ENCODE results near the gene MCF2L.
"Not testable (repeated sequence)": the region's sequence is repeated elsewhere in the genome, so short reads cannot be mapped to it uniquely, and the experiment has no call there.

Gene MCF2L

GRCh38 chr13:113078902-113079780 is 110.1 kb downstream of the MCF2L start:
- DNase-seq (ENCODE audit: low spot score in 2 of 2), result no peak
- Mint-ChIP-seq H3K27me3 (peaks cover 3% of the 10 kb centered on the region), H3K9me3 (no peaks in the 10 kb centered on the region), H3K27ac (no peak overlapping the region), H3K4me1 (no peaks in the 10 kb centered on the region), H3K4me3 (no peak overlapping the region), H3K36me3 (peaks cover 2% of the 10 kb centered on the region)
- no peak for ATAC-seq (ENCODE audit: low read depth)

- H3K27ac Mint-ChIP-seq; H3K36me3 Mint-ChIP-seq; H3K27me3 Mint-ChIP-seq; H3K4me3 Mint-ChIP-seq; H3K9me3 Mint-ChIP-seq; H3K4me1 Mint-ChIP-seq; ATAC-seq (ENCODE audit: low read depth); DNase-seq (ENCODE audit: low spot score in 2 of 2): not testable (repeated sequence)
Observed at GRCh38 chr13:113079781-113080080, 110.7 kb downstream of the MCF2L start.

GRCh38 chr13:113080361-113080831 is 111.4 kb downstream of the MCF2L start:
- no peaks in the 10 kb centered on the region for H3K4me1 Mint-ChIP-seq
- H3K4me3 Mint-ChIP-seq, result no peak overlapping the region

GRCh38 chr13:113080901-113081521 is 112.0 kb downstream of the MCF2L start:
- no peaks in the 10 kb centered on the region for H3K4me1 Mint-ChIP-seq
- peaks cover 2% of the 10 kb centered on the region for H3K36me3 Mint-ChIP-seq
- H3K27me3 Mint-ChIP-seq, result peaks cover 3% of the 10 kb centered on the region
- no peak overlapping the region for H3K4me3 Mint-ChIP-seq
- H3K27ac Mint-ChIP-seq, result no peak overlapping the region
- no peaks in the 10 kb centered on the region for H3K9me3 Mint-ChIP-seq
- ATAC-seq (ENCODE audit: low read depth), result no peak
- DNase-seq (ENCODE audit: low spot score in 2 of 2), result no peak

More at GRCh38 chr13:113080361-113080831, 111.4 kb downstream of the MCF2L start:
- no peaks in the 10 kb centered on the region for H3K9me3 Mint-ChIP-seq
- peaks cover 2% of the 10 kb centered on the region for H3K36me3 Mint-ChIP-seq
- ATAC-seq (ENCODE audit: low read depth) (no peak), DNase-seq (ENCODE audit: low spot score in 2 of 2) (no peak)
- H3K27ac Mint-ChIP-seq, result no peak overlapping the region
- peaks cover 3% of the 10 kb centered on the region for H3K27me3 Mint-ChIP-seq

- ATAC-seq (ENCODE audit: low read depth), result no peak
Observed at GRCh38 chr13:113082198-113083021, 113.4 kb downstream of the MCF2L start.

GRCh38 chr13:113083022-113083373 is 114.0 kb downstream of the MCF2L start:
- no peak for ATAC-seq (ENCODE audit: low read depth)
- Mint-ChIP-seq H3K4me3 (no peak overlapping the region), H3K9me3 (no peaks in the 10 kb centered on the region), H3K36me3 (peaks cover 2% of the 10 kb centered on the region), H3K27ac (no peak overlapping the region), H3K27me3 (peaks cover 3% of the 10 kb centered on the region), H3K4me1 (no peaks in the 10 kb centered on the region)
- DNase-seq (ENCODE audit: low spot score in 2 of 2), result no peak

More at GRCh38 chr13:113082198-113083021, 113.4 kb downstream of the MCF2L start:
- Mint-ChIP-seq H3K27ac (no peak overlapping the region), H3K4me3 (no peak overlapping the region), H3K9me3 (no peaks in the 10 kb centered on the region), H3K36me3 (peaks cover 2% of the 10 kb centered on the region), H3K4me1 (no peaks in the 10 kb centered on the region), H3K27me3 (peaks cover 3% of the 10 kb centered on the region)
- no peak for DNase-seq (ENCODE audit: low spot score in 2 of 2)

- no peak for DNase-seq (ENCODE audit: low spot score in 2 of 2)
- Mint-ChIP-seq H3K9me3 (no peaks in the 10 kb centered on the region), H3K4me3 (no peak overlapping the region), H3K4me1 (no peaks in the 10 kb centered on the region), H3K36me3 (no peaks in the 10 kb centered on the region), H3K27ac (no peak overlapping the region), H3K27me3 (peaks cover 3% of the 10 kb centered on the region)
- no peak for ATAC-seq (ENCODE audit: low read depth)
Observed at GRCh38 chr13:113083402-113084061, 114.5 kb downstream of the MCF2L start.

GRCh38 chr13:113084094-113084942 is 115.3 kb downstream of the MCF2L start:
- Mint-ChIP-seq H3K4me1 (no peaks in the 10 kb centered on the region), H3K27ac (no peak overlapping the region), H3K36me3 (peaks cover 3% of the 10 kb centered on the region), H3K27me3 (peaks cover 3% of the 10 kb centered on the region), H3K9me3 (no peaks in the 10 kb centered on the region), H3K4me3 (no peak overlapping the region)
- DNase-seq (ENCODE audit: low spot score in 2 of 2) (no peak), ATAC-seq (ENCODE audit: low read depth) (no peak)

GRCh38 chr13:113084943-113085540 is 116.0 kb downstream of the MCF2L start:
- DNase-seq (ENCODE audit: low spot score in 2 of 2) (no peak), ATAC-seq (ENCODE audit: low read depth) (no peak)
- Mint-ChIP-seq H3K4me1 (no peaks in the 10 kb centered on the region), H3K27me3 (no peaks in the 10 kb centered on the region), H3K4me3 (no peak overlapping the region), H3K36me3 (peaks cover 3% of the 10 kb centered on the region), H3K9me3 (no peaks in the 10 kb centered on the region), H3K27ac (no peak overlapping the region)

- H3K4me1 Mint-ChIP-seq, result no peaks in the 10 kb centered on the region
- H3K4me3 Mint-ChIP-seq, result no peak overlapping the region
- peaks cover 3% of the 10 kb centered on the region for H3K36me3 Mint-ChIP-seq
- DNase-seq (ENCODE audit: low spot score in 2 of 2), result no peak
- no peaks in the 10 kb centered on the region for H3K9me3 Mint-ChIP-seq
- H3K27me3 Mint-ChIP-seq, result no peaks in the 10 kb centered on the region
- no peak for ATAC-seq (ENCODE audit: low read depth)
- no peak overlapping the region for H3K27ac Mint-ChIP-seq
Observed at GRCh38 chr13:113086031-113086750, 117.2 kb downstream of the MCF2L start.

- H3K9me3 Mint-ChIP-seq, result no peaks in the 10 kb centered on the region
- no peaks in the 10 kb centered on the region for H3K27me3 Mint-ChIP-seq
- DNase-seq (ENCODE audit: low spot score in 2 of 2), result no peak
- H3K27ac Mint-ChIP-seq, result no peak overlapping the region
- ATAC-seq (ENCODE audit: low read depth), result no peak
- H3K4me3 Mint-ChIP-seq, result no peak overlapping the region
- no peaks in the 10 kb centered on the region for H3K4me1 Mint-ChIP-seq
- H3K36me3 Mint-ChIP-seq, result peaks cover 3% of the 10 kb centered on the region
Observed at GRCh38 chr13:113086991-113087922, 118.2 kb downstream of the MCF2L start.

Data from memory B cell (primary cell).